CD4-positive, alpha-beta T cell treated with Interferon gamma for 1 hour (primary cell): ENCODE data around the gene PCP4.

ENCODE experiments used
- DNase-seq: peaks from one replicate; pipeline ENCODE4 v3.0.0-alpha.2; 2020

Gene PCP4

GRCh38 chr21:39976800-39977199 is 109.6 kb downstream of the PCP4 start:
- no peak for DNase-seq
